OCI-LY3 (cell line): ENCODE data around the gene SENP6.

Experiments
- CTCF ChIP-seq: fragments of 200-600, 300-600 bp; sonication (generic); IDR thresholded peaks from 2 replicates; pipeline ENCODE4 v1.5.1; 2014; ENCODE audit warnings: antibody characterized with exemption, low read length, low read depth
- EZH2phosphoT487 ChIP-seq: fragments of 200-600 bp; shearing (Covaris generic); IDR thresholded peaks from 2 replicates; pipeline ENCODE4 v1.6.1; 2018; ENCODE audit warnings: antibody characterized with exemption, mixed run types, low read depth

DNA sequence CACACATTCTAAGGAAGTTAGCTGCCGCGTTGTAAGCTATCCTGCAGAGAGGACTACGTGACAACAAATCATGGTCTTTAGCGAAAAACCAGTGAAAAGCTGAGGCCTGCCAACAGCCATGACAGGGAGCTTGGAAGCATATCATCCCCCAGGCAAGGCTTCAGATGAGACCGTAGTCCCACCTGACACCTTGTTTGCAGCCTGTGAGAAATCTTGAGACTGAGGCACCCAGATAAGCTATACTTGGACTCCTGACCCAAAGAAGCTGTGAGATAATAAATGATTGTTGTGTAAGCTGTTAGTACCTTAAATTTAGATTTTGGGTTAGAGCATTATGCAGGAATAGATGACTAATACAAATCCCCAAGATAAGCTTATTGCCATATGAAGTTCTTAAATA, 45.4 kb upstream of the SENP6 start:
- no peak for TF ChIP-seq CTCF
- no peak for TF ChIP-seq EZH2phosphoT487
